Glutamatergic neuron (in vitro differentiated cells): ENCODE measurements around the gene GUCY1A2. TPM values are rescaled to one million over a fixed set of nuclear protein-coding genes. Genes with fewer than 3 reads are reported as not detected.

Experiments
- DNase-seq: peaks from one replicate; pipeline ENCODE4 v3.0.0; 2022
- H3K27ac Mint-ChIP-seq: one replicate; pipeline ENCODE4 v1.8.0; 2020; ENCODE audit warnings: mild to moderate bottlenecking, mixed read lengths, inconsistent platforms; ENCODE audit not compliant: unreplicated experiment
- H3K27me3 Mint-ChIP-seq: one replicate; pipeline ENCODE4 v1.8.0; 2020; ENCODE audit warnings: mild to moderate bottlenecking, moderate library complexity, mixed read lengths, inconsistent platforms; ENCODE audit not compliant: unreplicated experiment
- H3K36me3 Mint-ChIP-seq: one replicate; pipeline ENCODE4 v1.8.0; 2020; ENCODE audit warnings: mild to moderate bottlenecking, mixed read lengths, inconsistent platforms; ENCODE audit not compliant: unreplicated experiment
- H3K4me1 Mint-ChIP-seq: one replicate; pipeline ENCODE4 v1.8.0; 2020; ENCODE audit warnings: mild to moderate bottlenecking, low read depth, mixed read lengths, inconsistent platforms; ENCODE audit not compliant: unreplicated experiment
- H3K4me3 Mint-ChIP-seq: one replicate; pipeline ENCODE4 v1.8.0; 2020; ENCODE audit warnings: mild to moderate bottlenecking, mixed read lengths, inconsistent platforms; ENCODE audit not compliant: unreplicated experiment
- H3K9me3 Mint-ChIP-seq: one replicate; pipeline ENCODE4 v1.8.0; 2020; ENCODE audit warnings: mild to moderate bottlenecking, moderate library complexity, mixed read lengths, inconsistent platforms; ENCODE audit not compliant: unreplicated experiment
- total RNA-seq: library from RNA; stranded (reverse); fragmentation: NEBNext Ultra II Directional; extraction: Animal tissue kit (Norgen Biotek cat#: 25700); gene quantifications from one replicate; pipeline ENCODE4 v1.2.1, GENCODE V29; 2021; ENCODE audit not compliant: unreplicated experiment
- TF ChIP-seq, protein P1 (sequence below): fragments of 200-600 bp; sonication (generic); IDR thresholded peaks from one replicate; pipeline ENCODE4 v1.5.0; 2021; ENCODE audit not compliant: partially characterized antibody, unreplicated experiment

The GUCY1A2 gene
- total RNA-seq, 1 donor from 2014 or later = 20.3 TPM

DNA sequence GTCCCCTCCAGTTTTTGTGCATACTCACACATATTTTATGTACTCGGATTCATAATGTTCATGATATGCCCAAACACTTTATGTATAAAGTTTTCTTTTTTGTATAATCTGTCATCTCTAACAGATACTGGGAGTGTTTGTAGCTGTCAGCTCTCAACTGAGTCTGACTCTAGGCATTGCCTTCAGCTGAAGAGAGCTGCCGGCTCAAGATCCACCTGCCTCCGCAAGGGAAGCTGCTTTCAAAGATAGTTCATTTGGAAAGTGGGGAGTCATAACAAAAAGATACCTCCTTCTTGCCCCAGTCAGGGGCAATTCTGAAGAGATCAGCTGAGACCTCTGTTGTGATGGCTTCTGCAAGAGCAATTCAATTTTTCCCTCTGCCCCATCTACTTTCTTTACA is 58.9 kb downstream of the GUCY1A2 start:
- no peak overlapping the region for H3K27ac Mint-ChIP-seq
- DNase-seq = no peak
- H3K4me1 Mint-ChIP-seq = peaks cover 24% of the 10 kb centered on the region
- H3K27me3 Mint-ChIP-seq = peaks cover 2% of the 10 kb centered on the region
- peaks cover 11% of the 10 kb centered on the region for H3K36me3 Mint-ChIP-seq
- no peak overlapping the region for H3K4me3 Mint-ChIP-seq
- peaks cover 2% of the 10 kb centered on the region for H3K9me3 Mint-ChIP-seq
- TF ChIP-seq, protein P1, sequence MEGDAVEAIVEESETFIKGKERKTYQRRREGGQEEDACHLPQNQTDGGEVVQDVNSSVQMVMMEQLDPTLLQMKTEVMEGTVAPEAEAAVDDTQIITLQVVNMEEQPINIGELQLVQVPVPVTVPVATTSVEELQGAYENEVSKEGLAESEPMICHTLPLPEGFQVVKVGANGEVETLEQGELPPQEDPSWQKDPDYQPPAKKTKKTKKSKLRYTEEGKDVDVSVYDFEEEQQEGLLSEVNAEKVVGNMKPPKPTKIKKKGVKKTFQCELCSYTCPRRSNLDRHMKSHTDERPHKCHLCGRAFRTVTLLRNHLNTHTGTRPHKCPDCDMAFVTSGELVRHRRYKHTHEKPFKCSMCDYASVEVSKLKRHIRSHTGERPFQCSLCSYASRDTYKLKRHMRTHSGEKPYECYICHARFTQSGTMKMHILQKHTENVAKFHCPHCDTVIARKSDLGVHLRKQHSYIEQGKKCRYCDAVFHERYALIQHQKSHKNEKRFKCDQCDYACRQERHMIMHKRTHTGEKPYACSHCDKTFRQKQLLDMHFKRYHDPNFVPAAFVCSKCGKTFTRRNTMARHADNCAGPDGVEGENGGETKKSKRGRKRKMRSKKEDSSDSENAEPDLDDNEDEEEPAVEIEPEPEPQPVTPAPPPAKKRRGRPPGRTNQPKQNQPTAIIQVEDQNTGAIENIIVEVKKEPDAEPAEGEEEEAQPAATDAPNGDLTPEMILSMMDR = no peak

DNA sequence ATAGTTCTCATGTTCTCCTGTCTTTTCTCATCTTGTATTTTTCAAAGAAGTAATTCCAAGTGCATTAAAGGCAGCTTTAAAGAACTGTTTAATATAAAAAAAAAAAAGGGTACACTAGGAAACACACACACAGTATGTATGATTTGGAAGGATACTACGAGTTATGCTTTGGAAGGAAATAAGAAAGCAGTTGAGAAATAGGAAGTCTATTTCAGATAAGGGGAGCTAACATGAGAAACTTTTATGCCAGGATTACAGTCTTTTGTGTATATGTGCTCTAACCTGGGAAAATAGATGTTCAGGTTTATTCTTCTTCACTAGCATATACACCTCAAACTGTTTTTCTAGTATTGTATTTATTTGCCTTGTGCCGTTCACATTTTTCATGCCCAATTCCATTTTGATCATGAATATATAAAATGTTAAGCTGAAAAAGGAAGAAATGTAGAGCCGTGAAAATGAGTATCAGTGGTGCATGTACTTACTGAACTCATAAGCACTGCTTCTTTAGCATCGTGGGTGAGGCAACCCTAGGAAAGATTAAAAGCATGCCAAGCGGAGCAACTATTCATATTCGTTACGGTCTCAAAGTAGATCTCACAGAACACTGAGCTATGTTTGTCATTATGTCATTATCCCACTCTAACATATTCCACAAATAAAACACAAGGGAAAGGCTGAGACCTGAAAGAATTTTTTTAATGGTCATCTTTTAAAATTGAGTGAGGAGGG is 59.6 kb downstream of the GUCY1A2 start:
- Mint-ChIP-seq H3K27ac (no peak overlapping the region), H3K4me3 (no peak overlapping the region), H3K4me1 (peaks cover 24% of the 10 kb centered on the region), H3K27me3 (peaks cover 2% of the 10 kb centered on the region), H3K36me3 (peaks cover 11% of the 10 kb centered on the region), H3K9me3 (peaks cover 2% of the 10 kb centered on the region)
- TF ChIP-seq, protein P1 = no peak
- DNase-seq = no peak

DNA sequence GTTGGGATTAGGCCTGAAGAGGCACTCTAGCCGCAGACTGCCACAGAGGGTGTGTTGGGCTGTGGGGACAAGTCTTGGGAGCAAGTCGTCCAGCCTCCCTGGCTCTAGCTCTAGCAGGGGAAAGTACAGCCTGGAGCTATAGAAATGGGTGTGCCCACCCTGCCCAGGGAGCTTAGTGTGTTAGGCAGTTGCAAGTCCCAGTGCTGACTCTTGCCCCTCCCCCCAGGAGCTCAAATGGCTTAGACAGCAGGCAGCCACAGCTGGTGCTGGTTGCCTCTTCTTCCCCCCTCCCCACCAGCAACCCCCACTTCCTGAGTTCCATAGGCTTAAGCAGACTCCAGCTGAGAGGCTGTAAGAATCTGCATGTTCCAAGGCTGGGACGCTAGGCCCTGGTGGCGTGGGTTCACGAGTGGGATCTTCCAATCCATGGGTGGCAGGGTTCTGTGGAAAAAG is 61.2 kb downstream of the GUCY1A2 start:
- Mint-ChIP-seq H3K36me3 (peaks cover 11% of the 10 kb centered on the region), H3K4me3 (no peak overlapping the region), H3K4me1 (peaks cover 24% of the 10 kb centered on the region), H3K9me3 (peaks cover 3% of the 10 kb centered on the region), H3K27ac (peak overlapping the region; percentile 79), H3K27me3 (peaks cover 2% of the 10 kb centered on the region)
- TF ChIP-seq, protein P1 = no peak
- DNase-seq = peak; percentile 58

DNA sequence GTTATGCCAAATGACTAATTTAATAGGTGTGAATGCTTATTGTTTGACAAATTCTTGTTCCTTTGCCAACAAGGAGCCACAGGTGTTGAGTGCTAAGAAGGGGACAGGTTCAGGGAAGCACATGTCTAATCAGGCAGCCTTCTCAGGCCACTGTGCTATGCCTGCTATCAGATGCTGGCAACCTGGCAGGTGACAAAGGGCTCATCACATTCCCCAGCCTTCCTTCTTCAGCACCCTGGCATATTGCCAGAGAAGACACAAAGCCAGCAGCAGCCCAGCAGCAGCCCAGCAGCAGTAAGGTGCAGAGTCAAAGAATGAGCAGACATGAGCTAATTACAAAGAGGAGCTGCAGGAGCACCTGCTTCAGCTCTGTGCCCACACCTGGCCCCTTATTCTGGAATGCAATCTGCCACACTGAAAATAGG is 68.2 kb downstream of the GUCY1A2 start:
- Mint-ChIP-seq H3K4me3 (no peak overlapping the region), H3K9me3 (peaks cover 1% of the 10 kb centered on the region), H3K36me3 (no peaks in the 10 kb centered on the region), H3K27ac (no peak overlapping the region), H3K4me1 (peaks cover 5% of the 10 kb centered on the region), H3K27me3 (no peaks in the 10 kb centered on the region)
- no peak for DNase-seq
- TF ChIP-seq, protein P1 = no peak

DNA sequence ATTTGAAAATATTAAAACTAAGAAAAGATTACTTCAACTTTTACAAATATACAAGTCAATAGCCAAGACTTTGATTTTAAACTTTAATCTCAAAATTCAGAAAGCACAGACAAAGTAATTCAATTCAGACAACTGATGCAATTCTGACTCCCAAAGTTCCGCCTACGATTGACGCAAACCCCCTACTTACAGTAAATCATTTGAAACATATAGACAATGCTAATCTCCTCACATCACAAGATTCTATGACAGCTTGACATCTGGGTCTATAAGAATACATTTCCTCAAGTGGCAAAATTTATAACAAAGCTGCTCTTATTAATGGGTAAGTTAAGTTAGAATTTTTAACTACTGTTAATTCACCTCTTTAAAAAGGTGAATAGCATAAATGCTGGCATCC is 75.2 kb downstream of the GUCY1A2 start:
- H3K27me3 Mint-ChIP-seq = no peaks in the 10 kb centered on the region
- H3K27ac Mint-ChIP-seq = no peak overlapping the region
- TF ChIP-seq, protein P1 = no peak
- no peaks in the 10 kb centered on the region for H3K9me3 Mint-ChIP-seq
- H3K4me1 Mint-ChIP-seq = peaks cover 2% of the 10 kb centered on the region
- H3K4me3 Mint-ChIP-seq = no peak overlapping the region
- no peak for DNase-seq
- no peaks in the 10 kb centered on the region for H3K36me3 Mint-ChIP-seq
